Measurements from ENCODE around the gene SUDS3. TPM values are rescaled to one million over a fixed set of nuclear protein-coding genes. Genes with fewer than 3 reads are reported as not detected.

SUDS3 gene
- polyA plus RNA-seq, 1 donor from 2014 or later: 67.9 TPM

DNA sequence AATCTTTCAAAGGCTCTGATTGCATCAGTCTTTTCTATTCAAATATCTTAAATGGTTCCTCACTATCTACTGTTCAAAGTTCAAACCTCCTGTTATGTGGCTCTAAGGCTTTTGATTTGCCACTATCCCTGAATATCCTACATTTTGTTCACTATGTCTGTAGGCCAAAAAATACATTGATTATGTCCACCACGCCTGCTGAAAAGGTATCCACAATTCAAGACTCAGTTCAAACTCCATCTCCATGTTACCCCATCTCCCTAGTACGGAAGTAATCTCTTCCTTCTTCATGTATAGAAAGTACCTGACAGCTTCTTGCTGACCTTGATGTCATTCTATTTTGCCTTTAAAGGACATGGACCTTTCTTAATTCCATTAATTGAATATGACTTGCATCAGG, 28.4 kb upstream of the SUDS3 start:
- no peak overlapping the region for H3K4me3 ChIP-seq (ENCODE audit: low read length)
- H2AFZ ChIP-seq (ENCODE audit: low read depth, low read length): no peak overlapping the region
- H3K9me3 ChIP-seq (ENCODE audit: low read length): no peaks in the 10 kb centered on the region
- no peak overlapping the region for H3K27ac ChIP-seq (ENCODE audit: low read length)
- no peak overlapping the region for H3K9ac ChIP-seq (ENCODE audit: low read length)
- no peaks in the 10 kb centered on the region for H3K79me2 ChIP-seq (replicated peaks; ENCODE audit: insufficient read depth, low read length)
- no peak overlapping the region for H3K4me2 ChIP-seq (ENCODE audit: low read length)
- H3K9me2 ChIP-seq (ENCODE audit: insufficient read depth, low read length): no peaks in the 10 kb centered on the region
- H3F3A ChIP-seq (ENCODE audit: insufficient read depth, low read length, poor library complexity, severe bottlenecking): no peaks in the 10 kb centered on the region
- no peaks in the 10 kb centered on the region for H3K27me3 ChIP-seq (ENCODE audit: insufficient read depth, low read depth, low read length)
- no peaks in the 10 kb centered on the region for H3K36me3 ChIP-seq (ENCODE audit: insufficient read depth, low read length)
- no peaks in the 10 kb centered on the region for H4K20me1 ChIP-seq (ENCODE audit: insufficient read depth)
- TF ChIP-seq POLR2AphosphoS5 (IDR thresholded peaks at IDR 0.05): no peak
- TF ChIP-seq RAD21 (conservative IDR thresholded peaks at IDR 0.05): no peak
- no peak for TF ChIP-seq MXI1 (conservative IDR thresholded peaks at IDR 0.05; ENCODE audit: poor library complexity, severe bottlenecking)
- TF ChIP-seq, protein P1, sequence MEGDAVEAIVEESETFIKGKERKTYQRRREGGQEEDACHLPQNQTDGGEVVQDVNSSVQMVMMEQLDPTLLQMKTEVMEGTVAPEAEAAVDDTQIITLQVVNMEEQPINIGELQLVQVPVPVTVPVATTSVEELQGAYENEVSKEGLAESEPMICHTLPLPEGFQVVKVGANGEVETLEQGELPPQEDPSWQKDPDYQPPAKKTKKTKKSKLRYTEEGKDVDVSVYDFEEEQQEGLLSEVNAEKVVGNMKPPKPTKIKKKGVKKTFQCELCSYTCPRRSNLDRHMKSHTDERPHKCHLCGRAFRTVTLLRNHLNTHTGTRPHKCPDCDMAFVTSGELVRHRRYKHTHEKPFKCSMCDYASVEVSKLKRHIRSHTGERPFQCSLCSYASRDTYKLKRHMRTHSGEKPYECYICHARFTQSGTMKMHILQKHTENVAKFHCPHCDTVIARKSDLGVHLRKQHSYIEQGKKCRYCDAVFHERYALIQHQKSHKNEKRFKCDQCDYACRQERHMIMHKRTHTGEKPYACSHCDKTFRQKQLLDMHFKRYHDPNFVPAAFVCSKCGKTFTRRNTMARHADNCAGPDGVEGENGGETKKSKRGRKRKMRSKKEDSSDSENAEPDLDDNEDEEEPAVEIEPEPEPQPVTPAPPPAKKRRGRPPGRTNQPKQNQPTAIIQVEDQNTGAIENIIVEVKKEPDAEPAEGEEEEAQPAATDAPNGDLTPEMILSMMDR (IDR thresholded peaks at IDR 0.05; ENCODE audit: poor library complexity, severe bottlenecking): no peak
- TF ChIP-seq EZH2 (IDR thresholded peaks at IDR 0.05; ENCODE audit: borderline replicate concordance, insufficient read depth, low read length, poor library complexity, severe bottlenecking): no peak
- no peak for TF ChIP-seq EP300 (conservative IDR thresholded peaks at IDR 0.05; ENCODE audit: poor library complexity, severe bottlenecking)

DNA sequence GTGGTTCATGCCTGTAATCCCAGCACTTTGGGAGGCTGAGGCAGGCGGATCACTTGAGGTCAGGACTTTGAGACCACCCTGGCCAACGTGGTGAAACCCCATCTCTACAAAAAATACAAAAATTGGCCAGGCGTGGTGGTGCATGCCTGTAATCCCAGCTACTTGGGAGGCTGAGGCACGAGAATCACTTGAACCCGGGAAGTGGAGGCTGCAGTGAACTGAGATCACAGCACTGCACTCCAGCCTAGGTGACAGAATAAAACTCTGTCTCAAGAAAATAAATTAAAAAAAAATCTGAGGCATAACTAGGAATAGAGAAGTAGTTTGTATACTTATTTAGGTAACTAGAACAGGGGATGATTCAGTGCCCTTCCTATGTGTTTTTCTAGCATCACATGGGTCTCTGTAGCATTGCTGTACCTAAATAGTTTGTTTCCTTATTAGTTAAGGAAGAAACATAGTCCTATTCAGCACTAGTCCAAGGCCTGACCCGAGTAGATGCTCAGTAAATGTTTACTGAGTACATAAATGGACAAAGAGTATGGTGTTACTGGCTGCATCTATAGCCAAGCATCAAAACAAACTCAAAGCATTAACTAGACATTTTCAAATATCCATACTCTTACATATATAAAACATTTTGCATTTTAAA, 25.3 kb upstream of the SUDS3 start:
- H3K4me3 ChIP-seq (ENCODE audit: low read length): no peak overlapping the region
- H2AFZ ChIP-seq (ENCODE audit: low read depth, low read length): no peak overlapping the region
- no peak overlapping the region for H3K4me2 ChIP-seq (ENCODE audit: low read length)
- no peaks in the 10 kb centered on the region for H4K20me1 ChIP-seq (ENCODE audit: insufficient read depth)
- H3K36me3 ChIP-seq (ENCODE audit: insufficient read depth, low read length): no peaks in the 10 kb centered on the region
- TF ChIP-seq EZH2 (IDR thresholded peaks at IDR 0.05; ENCODE audit: borderline replicate concordance, insufficient read depth, low read length, poor library complexity, severe bottlenecking) (no peak), TAF1 (IDR thresholded peaks at IDR 0.05; ENCODE audit: low read depth) (no peak), RAD21 (conservative IDR thresholded peaks at IDR 0.05) (no peak), MXI1 (conservative IDR thresholded peaks at IDR 0.05; ENCODE audit: poor library complexity, severe bottlenecking) (no peak), SMC3 (conservative IDR thresholded peaks at IDR 0.05; ENCODE audit: poor library complexity) (no peak), EP300 (conservative IDR thresholded peaks at IDR 0.05; ENCODE audit: poor library complexity, severe bottlenecking) (no peak), POLR2AphosphoS5 (IDR thresholded peaks at IDR 0.05) (no peak)
- TF ChIP-seq, protein P2, sequence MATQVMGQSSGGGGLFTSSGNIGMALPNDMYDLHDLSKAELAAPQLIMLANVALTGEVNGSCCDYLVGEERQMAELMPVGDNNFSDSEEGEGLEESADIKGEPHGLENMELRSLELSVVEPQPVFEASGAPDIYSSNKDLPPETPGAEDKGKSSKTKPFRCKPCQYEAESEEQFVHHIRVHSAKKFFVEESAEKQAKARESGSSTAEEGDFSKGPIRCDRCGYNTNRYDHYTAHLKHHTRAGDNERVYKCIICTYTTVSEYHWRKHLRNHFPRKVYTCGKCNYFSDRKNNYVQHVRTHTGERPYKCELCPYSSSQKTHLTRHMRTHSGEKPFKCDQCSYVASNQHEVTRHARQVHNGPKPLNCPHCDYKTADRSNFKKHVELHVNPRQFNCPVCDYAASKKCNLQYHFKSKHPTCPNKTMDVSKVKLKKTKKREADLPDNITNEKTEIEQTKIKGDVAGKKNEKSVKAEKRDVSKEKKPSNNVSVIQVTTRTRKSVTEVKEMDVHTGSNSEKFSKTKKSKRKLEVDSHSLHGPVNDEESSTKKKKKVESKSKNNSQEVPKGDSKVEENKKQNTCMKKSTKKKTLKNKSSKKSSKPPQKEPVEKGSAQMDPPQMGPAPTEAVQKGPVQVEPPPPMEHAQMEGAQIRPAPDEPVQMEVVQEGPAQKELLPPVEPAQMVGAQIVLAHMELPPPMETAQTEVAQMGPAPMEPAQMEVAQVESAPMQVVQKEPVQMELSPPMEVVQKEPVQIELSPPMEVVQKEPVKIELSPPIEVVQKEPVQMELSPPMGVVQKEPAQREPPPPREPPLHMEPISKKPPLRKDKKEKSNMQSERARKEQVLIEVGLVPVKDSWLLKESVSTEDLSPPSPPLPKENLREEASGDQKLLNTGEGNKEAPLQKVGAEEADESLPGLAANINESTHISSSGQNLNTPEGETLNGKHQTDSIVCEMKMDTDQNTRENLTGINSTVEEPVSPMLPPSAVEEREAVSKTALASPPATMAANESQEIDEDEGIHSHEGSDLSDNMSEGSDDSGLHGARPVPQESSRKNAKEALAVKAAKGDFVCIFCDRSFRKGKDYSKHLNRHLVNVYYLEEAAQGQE (IDR thresholded peaks at IDR 0.05; ENCODE audit: borderline replicate concordance): no peak
- TF ChIP-seq, protein P1 (IDR thresholded peaks at IDR 0.05; ENCODE audit: poor library complexity, severe bottlenecking): no peak
- H3K27ac ChIP-seq (ENCODE audit: low read length): no peak overlapping the region
- H3K9ac ChIP-seq (ENCODE audit: low read length): no peak overlapping the region
- H3K9me3 ChIP-seq (ENCODE audit: low read length): no peaks in the 10 kb centered on the region
- no peaks in the 10 kb centered on the region for H3F3A ChIP-seq (ENCODE audit: insufficient read depth, low read length, poor library complexity, severe bottlenecking)
- H3K27me3 ChIP-seq (ENCODE audit: insufficient read depth, low read depth, low read length): no peaks in the 10 kb centered on the region
- H3K9me2 ChIP-seq (ENCODE audit: insufficient read depth, low read length): no peaks in the 10 kb centered on the region
- no peaks in the 10 kb centered on the region for H3K79me2 ChIP-seq (replicated peaks; ENCODE audit: insufficient read depth, low read length)

Data from neural cell (in vitro differentiated cells).